Lower leg skin (tissue), 3 donors: Measurements from ENCODE around the gene MACO1.
"Not testable (repeated sequence)": the region's sequence is repeated elsewhere in the genome, so short reads cannot be mapped to it uniquely, and the experiment has no call there.

Experiments
- CTCF ChIP-seq, 3 donors: fragments of 450-650 bp; IDR thresholded peaks; one replicate each; pipeline ENCODE4 v1.5.1; 2016; ENCODE audit warnings: antibody characterized with exemption in 3 of 3, mild to moderate bottlenecking in 3 of 3, moderate library complexity in 2 of 3
- POLR2A ChIP-seq, 2 donors: fragments of 450-650 bp; IDR thresholded peaks; one replicate each; pipeline ENCODE4 v1.6.1; 2016 to 2017; ENCODE audit warnings: antibody characterized with exemption in 2 of 2, mild to moderate bottlenecking in 1 of 2, moderate library complexity in 1 of 2

GRCh38 chr1:25444604-25445003 lies 13.9 kb downstream of the MACO1 start:
- TF ChIP-seq CTCF, POLR2A (IDR thresholded peaks at IDR 0.05): not testable (repeated sequence)
